Inferior parietal cortex (tissue), 1 donor: ENCODE measurements around the gene SLC12A5.

ENCODE experiments used
- DNase-seq: peaks from one replicate; pipeline ENCODE4 v3.0.0-alpha.2; 2016; ENCODE audit errors: extremely low spot score

The SLC12A5 gene

DNA sequence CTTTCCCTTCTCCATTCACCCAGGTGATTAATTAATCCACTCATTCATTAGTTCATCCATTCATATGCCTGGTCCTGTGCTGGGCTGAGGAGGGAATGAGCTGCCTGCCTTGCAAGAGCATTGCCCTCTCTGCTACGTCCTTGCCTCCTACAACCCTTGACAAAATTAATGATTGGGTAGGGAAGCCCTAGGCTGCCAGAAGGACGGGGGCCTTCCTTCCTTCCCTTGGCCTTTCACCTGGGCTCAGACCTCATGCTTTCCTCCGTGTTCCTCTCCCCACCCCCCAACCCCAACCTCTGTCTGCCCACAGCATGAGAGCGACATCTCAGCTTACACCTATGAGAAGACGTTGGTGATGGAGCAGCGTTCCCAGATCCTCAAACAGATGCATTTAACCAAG lies 25.6 kb downstream of the SLC12A5 start:
- DNase-seq: no peak

- no peak for DNase-seq
Measured at GRCh38 chr20:46055269-46055668, 26.3 kb downstream of the SLC12A5 start.

GRCh38 chr20:46056027-46056833 lies 27.2 kb downstream of the SLC12A5 start:
- no peak for DNase-seq

DNA sequence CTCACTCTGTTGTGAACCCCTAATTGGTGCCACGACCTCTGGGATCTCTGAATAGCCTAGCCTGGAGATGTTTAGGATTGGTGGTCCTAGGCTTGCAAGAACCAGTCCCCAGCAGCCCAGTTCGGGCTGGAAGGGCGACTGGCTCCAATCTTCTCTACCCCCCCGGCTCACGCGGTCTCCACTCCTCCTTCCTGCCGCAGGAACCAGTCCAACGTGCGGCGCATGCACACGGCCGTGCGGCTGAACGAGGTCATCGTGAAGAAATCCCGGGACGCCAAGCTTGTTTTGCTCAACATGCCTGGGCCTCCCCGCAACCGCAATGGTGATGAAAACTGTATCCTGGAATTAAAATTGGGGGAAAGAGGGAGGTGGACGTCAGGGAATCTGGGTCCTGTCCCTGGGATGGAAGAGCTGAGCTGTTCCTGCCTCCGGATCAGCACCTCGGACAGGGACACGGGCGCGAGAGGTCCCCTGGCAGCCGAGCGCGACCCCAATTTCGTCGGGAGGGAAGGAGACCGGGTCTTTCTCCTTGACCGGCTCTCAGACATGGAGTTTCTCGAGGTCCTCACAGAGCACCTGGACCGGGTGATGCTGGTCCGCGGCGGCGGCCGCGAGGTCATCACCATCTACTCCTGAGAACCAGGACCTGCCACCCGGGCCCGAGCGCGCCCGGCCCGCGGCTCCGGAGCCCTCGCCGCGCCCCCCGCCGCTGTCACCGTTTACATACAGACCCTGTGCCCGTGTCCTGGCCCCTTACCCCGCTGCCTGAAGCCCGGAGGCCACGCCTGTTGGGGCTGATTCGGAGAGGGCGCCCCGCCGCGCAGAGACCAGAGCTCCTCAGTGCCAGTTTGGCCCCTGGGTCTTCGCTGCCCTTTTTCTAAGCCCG lies 28.2 kb downstream of the SLC12A5 start:
- DNase-seq: no peak

DNA sequence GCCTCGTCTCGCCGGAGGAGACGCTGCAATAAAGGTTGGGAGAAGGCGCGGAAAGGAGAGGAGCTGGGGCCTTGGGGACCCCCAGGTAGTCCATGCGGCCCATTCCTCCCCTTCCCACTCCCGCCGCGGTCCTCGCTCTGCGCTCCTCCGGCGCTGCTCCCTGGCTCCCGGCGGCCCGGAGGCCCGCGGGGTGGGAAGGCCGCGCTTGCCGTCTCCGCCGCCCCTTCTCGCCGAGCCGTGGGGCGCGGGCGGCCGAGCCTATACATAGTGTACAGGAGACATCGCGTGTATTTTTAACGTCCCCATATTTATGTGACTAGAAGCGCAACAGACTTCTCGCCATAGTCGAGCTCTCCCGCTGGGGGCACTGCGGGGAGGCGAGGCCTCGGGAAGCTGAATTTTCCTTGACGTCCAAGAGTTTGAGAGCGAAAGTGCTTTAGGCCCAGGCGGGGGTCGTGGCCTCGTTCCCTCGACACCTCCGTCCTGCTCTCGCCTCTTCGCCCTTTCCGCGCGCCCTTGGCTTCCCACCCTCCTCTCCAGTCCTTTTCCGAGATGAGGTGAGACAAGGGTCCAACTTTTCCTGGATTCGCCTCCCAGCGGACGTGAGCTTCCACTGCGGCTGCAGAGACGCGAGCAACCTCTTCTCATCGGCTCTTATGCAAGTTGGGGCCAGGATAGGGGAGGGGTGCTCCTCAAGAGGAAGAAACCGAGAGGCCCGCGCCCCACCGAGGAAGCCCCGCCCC lies 29.0 kb downstream of the SLC12A5 start:
- peak; percentile 41 for DNase-seq

GRCh38 chr20:46058599-46059281 lies 29.7 kb downstream of the SLC12A5 start:
- no peak for DNase-seq

- DNase-seq: no peak
Measured at GRCh38 chr20:46060301-46060881, 31.4 kb downstream of the SLC12A5 start.

- no peak for DNase-seq
Measured at GRCh38 chr20:46060975-46061374, 32.0 kb downstream of the SLC12A5 start.

DNA sequence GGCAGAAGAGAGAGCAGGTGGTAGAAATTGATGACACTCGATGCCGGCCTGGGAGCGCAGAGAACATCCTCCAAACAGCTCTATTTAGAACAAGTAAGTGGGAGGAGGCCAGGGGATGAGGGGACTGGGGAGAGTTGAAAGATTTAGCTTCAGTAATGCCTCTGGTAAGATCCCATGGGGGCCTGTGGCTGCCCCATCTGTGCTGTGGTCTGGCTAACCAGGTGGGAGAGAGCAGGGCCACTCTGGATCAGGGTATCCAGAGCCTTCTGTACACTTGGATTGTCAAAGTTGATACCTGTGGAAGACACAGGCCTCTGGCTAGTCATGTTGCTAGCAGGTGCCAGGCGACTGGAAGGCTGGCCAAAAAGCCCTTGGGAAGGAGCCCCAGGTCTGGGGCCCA lies 33.1 kb downstream of the SLC12A5 start:
- DNase-seq: no peak

DNA sequence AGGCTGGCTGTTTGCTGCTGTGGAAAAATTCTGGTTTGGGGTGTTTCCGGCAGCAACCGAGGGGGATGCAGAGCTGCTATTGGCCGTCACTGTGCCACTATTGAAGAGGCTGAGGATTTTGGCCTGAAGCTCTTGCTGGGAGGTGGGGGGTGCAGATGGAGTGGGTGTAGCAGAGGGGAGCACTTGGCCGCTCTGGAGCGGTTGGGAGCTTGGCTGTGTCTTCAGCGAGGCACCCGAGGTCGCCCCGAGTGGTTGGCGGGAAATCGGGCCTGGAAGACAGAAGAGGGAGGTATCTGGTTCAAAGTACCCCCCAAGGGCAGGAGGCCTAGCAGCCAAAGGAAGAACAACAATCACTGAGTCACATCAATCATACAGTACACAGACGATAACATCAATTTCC lies 33.6 kb downstream of the SLC12A5 start:
- no peak for DNase-seq

DNA sequence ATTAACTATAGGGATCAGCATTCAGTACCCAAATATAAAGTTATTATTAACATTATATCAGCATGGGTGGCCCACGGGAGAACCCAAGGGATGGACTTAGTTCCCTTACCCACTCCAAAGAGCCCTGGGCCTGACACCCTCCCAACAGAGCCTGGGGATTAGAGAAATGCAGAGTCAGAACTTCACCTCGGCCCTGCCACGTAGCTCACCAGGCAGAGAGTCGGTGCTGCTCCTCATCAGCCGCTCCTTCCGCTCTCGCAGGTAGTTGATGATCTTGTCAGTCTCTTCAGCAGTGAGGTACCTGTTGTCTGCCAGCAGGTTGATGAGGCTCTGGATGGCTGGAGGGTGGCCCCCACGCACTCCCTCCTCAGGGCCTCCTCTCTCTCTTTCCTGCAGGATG lies 34.1 kb downstream of the SLC12A5 start:
- no peak for DNase-seq

GRCh38 chr20:46063652-46064054 lies 34.6 kb downstream of the SLC12A5 start:
- DNase-seq: no peak

- DNase-seq: no peak
Measured at GRCh38 chr20:46065006-46065405, 36.0 kb downstream of the SLC12A5 start.

GRCh38 chr20:46065691-46066090 lies 36.7 kb downstream of the SLC12A5 start:
- no peak for DNase-seq

GRCh38 chr20:46070215-46070900 lies 41.3 kb downstream of the SLC12A5 start:
- no peak for DNase-seq

DNA sequence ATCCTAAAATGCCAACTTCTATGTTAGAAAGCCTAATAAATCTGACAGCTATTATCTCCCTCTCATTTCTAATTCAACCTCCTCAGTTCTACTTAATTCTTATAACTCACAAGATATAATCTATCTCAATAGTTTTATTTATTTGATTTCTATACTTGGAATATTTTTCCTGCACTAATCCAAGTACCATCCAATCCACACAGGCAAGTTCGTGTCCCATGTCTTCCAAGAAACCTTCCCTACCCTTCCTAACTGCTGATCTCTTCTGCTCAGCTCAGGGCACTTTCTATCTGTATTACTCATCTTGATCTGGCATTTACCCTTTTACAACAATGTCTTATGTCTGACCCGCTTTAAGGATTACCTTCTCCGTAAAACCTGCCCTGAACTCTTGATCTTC lies 42.6 kb downstream of the SLC12A5 start:
- DNase-seq: no peak

DNA sequence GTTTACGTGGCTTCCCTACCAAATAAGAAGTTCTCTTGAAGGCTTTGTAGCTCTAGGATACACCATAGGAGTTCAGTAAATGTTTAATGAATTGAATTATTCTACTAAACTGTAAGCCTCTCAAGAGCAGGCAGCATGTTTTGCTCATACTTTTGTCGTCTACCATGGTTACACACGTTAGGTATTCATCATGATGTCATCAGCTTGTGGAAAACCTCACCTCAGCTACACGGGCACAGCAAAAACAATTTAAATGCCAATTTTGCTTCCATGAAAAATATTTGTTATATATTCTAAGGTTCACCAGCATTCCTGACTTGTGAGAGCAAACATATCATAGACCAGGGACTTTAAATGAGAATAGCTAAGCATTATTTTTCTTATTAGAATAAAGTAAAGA lies 44.0 kb downstream of the SLC12A5 start:
- no peak for DNase-seq

GRCh38 chr20:46073443-46073842 lies 44.4 kb downstream of the SLC12A5 start:
- no peak for DNase-seq

DNA sequence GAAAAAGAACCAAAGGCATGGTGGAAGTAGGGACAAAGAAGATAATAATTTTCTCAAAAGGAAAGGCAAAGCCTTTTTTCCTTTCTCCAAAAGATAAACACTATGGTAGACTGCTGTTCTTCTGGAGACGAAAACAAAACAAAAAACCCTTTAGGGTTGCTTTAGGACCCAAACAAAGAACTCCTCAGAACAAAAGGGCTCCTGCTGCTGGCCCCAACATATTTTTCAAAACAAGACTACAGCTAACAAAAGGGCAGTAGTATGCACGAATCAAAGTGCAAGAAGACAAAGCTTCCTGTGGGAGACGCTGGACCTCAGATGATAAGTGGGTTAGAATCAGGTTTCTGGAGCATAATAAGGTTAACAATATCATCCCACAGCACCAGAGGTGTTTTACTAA lies 45.0 kb downstream of the SLC12A5 start:
- no peak for DNase-seq

DNA sequence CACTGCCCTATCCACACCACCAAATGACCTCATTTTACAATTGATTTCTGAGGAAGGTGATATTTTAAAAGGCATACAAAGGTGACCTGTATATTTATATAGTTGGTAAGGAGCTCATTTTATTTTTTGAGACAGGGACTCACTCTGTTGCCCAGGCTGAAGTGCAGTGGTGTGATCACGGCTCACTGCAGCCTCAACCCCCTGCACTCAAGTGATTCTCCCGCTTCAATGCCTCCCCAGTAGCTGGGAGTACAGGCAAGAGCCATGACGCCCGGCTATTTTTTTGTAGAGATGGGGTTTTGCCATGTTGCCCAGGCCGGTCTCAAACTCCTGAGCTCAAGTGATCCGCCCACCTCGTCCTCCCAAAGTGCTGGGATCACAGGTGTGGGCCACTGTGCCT lies 47.8 kb downstream of the SLC12A5 start:
- no peak for DNase-seq
